Astrocyte of the cerebellum (primary cell): ENCODE data around the gene FDXACB1.

Source experiments
- DNase-seq: peaks from one replicate; pipeline ENCODE4 v3.0.0-alpha.2; 2011; ENCODE audit warnings: low read depth
- H3K4me3 ChIP-seq: 2 replicates; pipeline ENCODE4 v1.5.1; 2011; ENCODE audit warnings: mild to moderate bottlenecking, low read depth, low read length, moderate library complexity
- in situ Hi-C: cut with HindIII; loops from 2 replicates; pipeline ENCODE4 v1.10.0; 2017; ENCODE audit warnings: low sequenced_read_pairs
- TF ChIP-seq, protein P1 (sequence below): IDR thresholded peaks from 2 replicates; pipeline ENCODE4 v1.5.1; 2012; ENCODE audit warnings: low read length, low read depth, moderate library complexity, mild to moderate bottlenecking; ENCODE audit errors: missing control alignments

The FDXACB1 gene

DNA sequence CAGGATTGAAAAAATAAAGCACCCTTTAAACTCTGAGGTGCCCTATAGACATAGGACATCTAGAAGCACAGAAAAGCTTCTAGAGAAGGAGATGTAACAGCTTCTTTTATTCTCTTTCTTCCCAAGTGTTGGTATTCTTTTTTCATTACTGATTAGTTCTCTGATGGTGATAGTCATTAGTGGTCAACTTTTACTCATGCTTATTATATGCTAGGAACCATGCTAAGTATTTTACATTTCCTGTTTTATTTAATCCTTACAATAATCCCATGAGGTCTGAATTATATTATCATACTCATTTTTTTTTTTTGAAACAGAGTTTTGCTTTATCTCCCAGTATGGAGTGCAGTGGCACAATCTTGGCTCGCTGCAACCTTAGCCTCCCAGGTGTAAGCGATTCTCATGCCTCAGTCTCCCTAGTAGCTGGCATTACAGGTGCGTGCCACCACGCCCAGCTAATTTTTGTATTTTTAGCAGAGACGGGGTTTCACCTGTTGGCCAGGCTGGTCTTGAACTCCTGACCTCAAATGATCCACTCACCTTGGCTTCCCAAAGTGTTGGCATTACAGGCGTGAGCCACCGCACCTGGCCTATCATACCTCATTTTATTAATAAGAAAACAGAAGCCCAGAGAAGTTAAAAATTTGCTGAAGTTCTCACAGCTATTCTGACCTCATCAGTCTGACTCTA, 42.7 kb upstream of the FDXACB1 start:
- TF ChIP-seq, protein P1, sequence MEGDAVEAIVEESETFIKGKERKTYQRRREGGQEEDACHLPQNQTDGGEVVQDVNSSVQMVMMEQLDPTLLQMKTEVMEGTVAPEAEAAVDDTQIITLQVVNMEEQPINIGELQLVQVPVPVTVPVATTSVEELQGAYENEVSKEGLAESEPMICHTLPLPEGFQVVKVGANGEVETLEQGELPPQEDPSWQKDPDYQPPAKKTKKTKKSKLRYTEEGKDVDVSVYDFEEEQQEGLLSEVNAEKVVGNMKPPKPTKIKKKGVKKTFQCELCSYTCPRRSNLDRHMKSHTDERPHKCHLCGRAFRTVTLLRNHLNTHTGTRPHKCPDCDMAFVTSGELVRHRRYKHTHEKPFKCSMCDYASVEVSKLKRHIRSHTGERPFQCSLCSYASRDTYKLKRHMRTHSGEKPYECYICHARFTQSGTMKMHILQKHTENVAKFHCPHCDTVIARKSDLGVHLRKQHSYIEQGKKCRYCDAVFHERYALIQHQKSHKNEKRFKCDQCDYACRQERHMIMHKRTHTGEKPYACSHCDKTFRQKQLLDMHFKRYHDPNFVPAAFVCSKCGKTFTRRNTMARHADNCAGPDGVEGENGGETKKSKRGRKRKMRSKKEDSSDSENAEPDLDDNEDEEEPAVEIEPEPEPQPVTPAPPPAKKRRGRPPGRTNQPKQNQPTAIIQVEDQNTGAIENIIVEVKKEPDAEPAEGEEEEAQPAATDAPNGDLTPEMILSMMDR: no peak
- no peak overlapping the region for H3K4me3 ChIP-seq
- in situ Hi-C loops: no loop called here
- no peak for DNase-seq

DNA sequence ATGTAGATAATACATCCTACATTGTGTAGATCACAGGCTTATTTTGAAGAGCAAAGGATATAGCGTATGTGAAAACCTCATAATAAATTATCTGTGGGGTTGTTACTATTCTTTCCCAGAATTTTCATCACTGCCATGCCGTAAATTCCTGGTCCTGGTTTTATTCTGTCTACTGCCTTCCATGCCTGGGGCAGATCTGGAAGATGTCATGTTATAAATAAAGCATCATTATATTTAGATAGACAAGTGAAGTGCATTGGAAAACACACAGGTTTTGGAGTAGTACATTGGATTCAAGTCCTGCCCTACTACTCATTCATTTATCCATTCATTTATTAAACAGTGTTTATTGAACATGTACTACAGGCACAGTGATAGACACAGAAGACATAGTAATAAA, 41.9 kb upstream of the FDXACB1 start:
- DNase-seq: no peak
- in situ Hi-C loops: no loop called here
- H3K4me3 ChIP-seq: no peak overlapping the region
- TF ChIP-seq, protein P1: no peak

DNA sequence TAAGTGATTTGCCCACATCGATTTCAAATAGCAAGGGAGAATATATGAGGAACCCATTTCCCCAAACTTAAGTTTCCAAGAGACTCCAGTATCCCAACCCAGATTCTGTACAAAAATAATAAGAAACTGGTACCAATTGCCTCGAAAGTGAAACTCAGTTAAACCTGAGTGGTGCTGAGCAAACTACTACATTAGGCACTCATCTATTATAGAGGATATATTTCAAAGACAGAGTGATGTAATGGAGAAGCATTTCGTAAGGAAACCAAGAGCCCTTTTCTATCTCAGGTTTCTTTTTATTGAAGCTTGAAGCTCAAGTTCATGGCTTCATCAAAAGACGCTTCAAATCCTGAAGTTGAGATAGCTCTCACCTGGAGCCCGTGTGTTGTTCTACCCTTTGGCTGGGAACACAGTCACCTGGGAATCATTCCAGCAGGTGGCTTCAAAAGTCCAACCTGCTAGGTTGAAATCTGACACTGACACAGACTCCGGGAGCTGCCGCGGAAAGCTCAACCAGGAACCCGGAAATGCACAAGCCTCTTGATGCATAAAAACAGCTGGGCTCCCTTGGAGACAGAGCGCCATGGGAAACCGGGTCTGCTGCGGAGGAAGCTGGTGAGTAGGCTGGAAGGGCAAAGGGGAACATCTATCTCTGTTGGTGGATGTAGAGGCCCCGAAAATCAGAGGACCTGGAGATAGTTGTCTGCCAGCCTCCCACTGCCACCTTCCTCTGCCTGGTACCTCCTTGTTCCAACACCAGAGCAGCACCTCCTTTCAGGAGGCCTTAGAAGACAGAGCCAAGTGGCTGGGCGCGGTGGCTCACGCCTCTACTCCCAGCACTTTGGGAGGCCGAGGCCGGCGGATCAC, 39.7 kb upstream of the FDXACB1 start, which contains the start of gene C11orf52:
TSS of gene C11orf52 (plus strand) at position 524 of the 867 bp plus-strand sequence. CDS start at position 584, 60 bp downstream.
- TF ChIP-seq, protein P1: no peak
- in situ Hi-C loops: no loop called here
- no peak for DNase-seq
- H3K4me3 ChIP-seq: no peak within 1 kb of the TSS

DNA sequence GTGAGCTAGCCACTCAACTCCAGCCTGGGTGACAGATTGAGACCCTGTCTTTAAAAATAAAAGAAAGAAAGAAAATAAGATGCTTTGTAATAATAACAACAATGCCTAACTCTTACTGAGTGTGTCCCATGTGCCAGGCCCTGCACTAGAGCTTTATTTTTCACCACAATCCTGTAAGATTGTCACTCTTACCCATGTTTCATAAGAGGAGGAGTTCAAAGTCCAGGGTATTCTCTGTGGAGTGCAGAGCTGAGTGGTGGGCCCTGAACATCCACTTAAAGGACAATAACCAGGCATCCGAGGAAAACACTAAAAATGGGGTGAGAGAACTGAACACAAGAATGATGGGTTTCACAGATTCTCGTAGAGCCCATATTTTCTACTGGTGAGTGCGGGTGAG, 38.8 kb upstream of the FDXACB1 start:
- no peak overlapping the region for H3K4me3 ChIP-seq
- in situ Hi-C loops: no loop called here
- TF ChIP-seq, protein P1: no peak
- DNase-seq: no peak

DNA sequence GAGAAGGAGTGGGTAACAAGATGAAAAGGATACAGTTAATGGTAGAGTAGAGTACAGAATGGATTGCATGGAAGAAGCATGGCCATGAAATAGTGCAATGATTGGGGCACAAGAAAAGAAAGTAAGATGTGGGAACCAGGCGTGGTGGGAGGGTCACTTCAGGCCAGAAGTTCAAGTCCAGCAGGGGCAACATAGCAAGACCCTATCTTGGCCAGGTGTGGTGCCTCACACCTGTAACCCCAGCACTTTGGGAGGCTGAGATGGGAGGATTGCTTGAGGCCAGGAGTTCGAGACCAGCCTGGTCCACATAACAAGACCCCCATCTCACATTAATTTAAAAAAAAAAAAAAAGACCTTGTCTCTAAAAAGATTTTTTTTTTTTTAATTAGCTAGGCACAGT, 38.3 kb upstream of the FDXACB1 start:
- H3K4me3 ChIP-seq: no peak overlapping the region
- DNase-seq: no peak
- in situ Hi-C loops: no loop called here
- TF ChIP-seq, protein P1: no peak

DNA sequence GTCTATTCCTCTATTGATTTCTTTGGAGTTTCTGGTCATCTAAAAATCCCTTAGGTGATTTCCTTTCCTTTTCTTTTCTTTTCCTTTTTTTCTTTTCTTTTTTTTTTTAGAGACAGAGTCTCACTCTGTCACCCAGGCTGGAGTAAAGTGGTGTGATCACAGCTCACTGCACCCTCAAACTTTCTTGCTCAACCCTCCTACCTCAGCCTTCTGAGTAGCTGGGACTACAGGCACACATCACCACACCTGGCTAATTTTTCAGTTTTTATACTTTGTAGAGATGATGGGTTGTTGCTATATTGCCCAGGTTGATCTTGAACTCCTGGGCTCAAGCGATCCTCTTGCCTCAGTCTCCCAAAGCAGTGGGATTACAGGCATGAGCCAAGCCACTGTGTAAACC, 37.8 kb upstream of the FDXACB1 start:
- TF ChIP-seq, protein P1: no peak
- in situ Hi-C loops: no loop called here
- H3K4me3 ChIP-seq: no peak overlapping the region
- no peak for DNase-seq
